Measurements from ENCODE around the gene MEMO1. TPM values are rescaled to one million over a fixed set of nuclear protein-coding genes. Genes with fewer than 3 reads are reported as not detected.
"Not testable (repeated sequence)": the region's sequence is repeated elsewhere in the genome, so short reads cannot be mapped to it uniquely, and the experiment has no call there.

MEMO1 gene
- total RNA-seq, 1 donor = 37.6 TPM

- no peaks in the 10 kb centered on the region for H3K4me1 ChIP-seq (ENCODE audit: insufficient read depth, low read length)
- no peak for TF ChIP-seq CTCF (IDR thresholded peaks at IDR 0.05; ENCODE audit: extremely low read depth, low read depth, low read length)
- H3K4me2 ChIP-seq (ENCODE audit: insufficient read depth, low read length) = no peak overlapping the region
- no peak overlapping the region for H2AFZ ChIP-seq (ENCODE audit: low read length)
- H3K4me3 ChIP-seq (ENCODE audit: insufficient read depth, low read length) = no peak overlapping the region
- peaks cover 11% of the 10 kb centered on the region for H4K20me1 ChIP-seq (ENCODE audit: insufficient read depth, low read length)
- peaks cover 3% of the 10 kb centered on the region for H3K36me3 ChIP-seq (ENCODE audit: insufficient read depth, low read length)
- H3K79me2 ChIP-seq (ENCODE audit: insufficient read depth, low read length) = peaks cover 87% of the 10 kb centered on the region
- no peaks in the 10 kb centered on the region for H3K27me3 ChIP-seq (ENCODE audit: insufficient read depth, low read length)
- no peak overlapping the region for H3K27ac ChIP-seq (ENCODE audit: low read depth, low read length)
- H3K9me3 ChIP-seq (ENCODE audit: low read depth, low read length) = no peaks in the 10 kb centered on the region
- DNase-seq (ENCODE audit: insufficient read length, low spot score, missing footprints) = no peak
Observed at GRCh38 chr2:31956312-31956711, 54.5 kb downstream of the MEMO1 start.

- H4K20me1 ChIP-seq (ENCODE audit: insufficient read depth, low read length); DNase-seq (ENCODE audit: insufficient read length, low spot score, missing footprints); H2AFZ ChIP-seq (ENCODE audit: low read length); H3K36me3 ChIP-seq (ENCODE audit: insufficient read depth, low read length); H3K9me3 ChIP-seq (ENCODE audit: low read depth, low read length); H3K4me2 ChIP-seq (ENCODE audit: insufficient read depth, low read length); H3K27me3 ChIP-seq (ENCODE audit: insufficient read depth, low read length); H3K4me3 ChIP-seq (ENCODE audit: insufficient read depth, low read length); H3K27ac ChIP-seq (ENCODE audit: low read depth, low read length); H3K4me1 ChIP-seq (ENCODE audit: insufficient read depth, low read length): not testable (repeated sequence)
- H3K79me2 ChIP-seq (ENCODE audit: insufficient read depth, low read length) = peaks cover 86% of the 10 kb centered on the region
Observed at GRCh38 chr2:31953095-31953494, 57.7 kb downstream of the MEMO1 start.

GRCh38 chr2:31950946-31951562 is 59.8 kb downstream of the MEMO1 start:
- Histone ChIP-seq H2AFZ (ENCODE audit: low read length) (no peak overlapping the region), H3K27me3 (ENCODE audit: insufficient read depth, low read length) (no peaks in the 10 kb centered on the region), H3K4me2 (ENCODE audit: insufficient read depth, low read length) (no peak overlapping the region), H3K36me3 (ENCODE audit: insufficient read depth, low read length) (peaks cover 3% of the 10 kb centered on the region), H3K4me3 (ENCODE audit: insufficient read depth, low read length) (no peak overlapping the region), H3K27ac (ENCODE audit: low read depth, low read length) (no peak overlapping the region), H3K9me3 (ENCODE audit: low read depth, low read length) (no peaks in the 10 kb centered on the region), H4K20me1 (ENCODE audit: insufficient read depth, low read length) (peaks cover 8% of the 10 kb centered on the region), H3K79me2 (ENCODE audit: insufficient read depth, low read length) (peaks cover 86% of the 10 kb centered on the region), H3K4me1 (ENCODE audit: insufficient read depth, low read length) (no peaks in the 10 kb centered on the region)
- no peak for DNase-seq (ENCODE audit: insufficient read length, low spot score, missing footprints)
- TF ChIP-seq CTCF (IDR thresholded peaks at IDR 0.05; ENCODE audit: extremely low read depth, low read depth, low read length) = no peak

- no peak overlapping the region for H2AFZ ChIP-seq (ENCODE audit: low read length)
- TF ChIP-seq CTCF (IDR thresholded peaks at IDR 0.05; ENCODE audit: extremely low read depth, low read depth, low read length) = no peak
- no peak overlapping the region for H3K4me2 ChIP-seq (ENCODE audit: insufficient read depth, low read length)
- DNase-seq (ENCODE audit: insufficient read length, low spot score, missing footprints) = no peak
- H3K27me3 ChIP-seq (ENCODE audit: insufficient read depth, low read length) = no peaks in the 10 kb centered on the region
- no peaks in the 10 kb centered on the region for H3K9me3 ChIP-seq (ENCODE audit: low read depth, low read length)
- peaks cover 85% of the 10 kb centered on the region for H3K79me2 ChIP-seq (ENCODE audit: insufficient read depth, low read length)
- H3K27ac ChIP-seq (ENCODE audit: low read depth, low read length) = no peak overlapping the region
- H4K20me1 ChIP-seq (ENCODE audit: insufficient read depth, low read length) = peaks cover 8% of the 10 kb centered on the region
- peaks cover 1% of the 10 kb centered on the region for H3K36me3 ChIP-seq (ENCODE audit: insufficient read depth, low read length)
- peaks cover 12% of the 10 kb centered on the region for H3K4me1 ChIP-seq (ENCODE audit: insufficient read depth, low read length)
- no peak overlapping the region for H3K4me3 ChIP-seq (ENCODE audit: insufficient read depth, low read length)
Observed at GRCh38 chr2:31947871-31948270, 62.9 kb downstream of the MEMO1 start.
